ENCODE results near the gene PRKCH. TPM values are rescaled to one million over a fixed set of nuclear protein-coding genes. Genes with fewer than 3 reads are reported as not detected.

PRKCH gene
- total RNA-seq, 1 donor from 2014 or later = 147 TPM

GRCh38 chr14:61570549-61571290 is 249.3 kb downstream of the PRKCH start:
- no peak for DNase-seq (ENCODE audit: extremely low read depth, low read depth, low spot score)

- no peak for DNase-seq (ENCODE audit: extremely low read depth, low read depth, low spot score)
Observed at GRCh38 chr14:61571917-61572316, 250.5 kb downstream of the PRKCH start.

DNA sequence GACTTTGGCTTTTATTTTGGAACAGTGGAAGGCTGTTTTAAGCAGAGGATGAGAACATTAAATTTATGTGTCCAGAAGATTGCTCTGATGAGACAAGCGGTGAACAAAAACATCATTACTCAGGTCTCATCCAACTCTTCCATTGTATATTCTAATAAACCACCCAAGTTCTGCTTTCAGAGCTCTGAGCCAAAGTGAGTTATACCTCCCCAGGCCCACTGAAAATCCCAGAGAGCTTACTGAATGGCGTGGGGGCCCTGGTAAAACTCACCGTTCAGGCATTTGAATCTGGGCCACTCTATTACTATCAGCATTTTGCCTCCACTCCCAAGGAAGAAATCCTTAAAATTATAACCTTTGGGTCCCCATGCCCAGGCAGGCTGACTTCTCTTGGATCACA is 251.9 kb downstream of the PRKCH start:
- no peak for DNase-seq (ENCODE audit: extremely low read depth, low read depth, low spot score)

GRCh38 chr14:61573748-61574513 is 252.6 kb downstream of the PRKCH start:
- no peak for DNase-seq (ENCODE audit: extremely low read depth, low read depth, low spot score)

DNA sequence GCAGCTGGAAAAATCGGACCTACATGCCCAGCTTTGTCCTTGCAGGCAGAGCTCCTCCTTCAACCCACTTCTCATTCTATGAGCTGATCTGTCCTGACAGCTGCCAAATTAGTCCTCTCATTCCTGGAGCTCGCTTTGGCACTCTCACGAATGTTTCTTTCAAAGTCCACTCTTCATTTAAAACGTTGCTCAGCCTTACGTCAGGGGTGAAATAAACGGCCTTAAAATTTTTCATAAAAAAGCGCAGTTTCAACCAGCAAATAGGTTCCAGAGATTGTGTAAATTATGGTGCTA is 253.1 kb downstream of the PRKCH start:
- no peak for DNase-seq (ENCODE audit: extremely low read depth, low read depth, low spot score)

- no peak for DNase-seq (ENCODE audit: extremely low read depth, low read depth, low spot score)
Observed at GRCh38 chr14:61575126-61575525, 253.7 kb downstream of the PRKCH start.

- no peak for DNase-seq (ENCODE audit: extremely low read depth, low read depth, low spot score)
Observed at GRCh38 chr14:61575551-61576150, 254.3 kb downstream of the PRKCH start.

DNA sequence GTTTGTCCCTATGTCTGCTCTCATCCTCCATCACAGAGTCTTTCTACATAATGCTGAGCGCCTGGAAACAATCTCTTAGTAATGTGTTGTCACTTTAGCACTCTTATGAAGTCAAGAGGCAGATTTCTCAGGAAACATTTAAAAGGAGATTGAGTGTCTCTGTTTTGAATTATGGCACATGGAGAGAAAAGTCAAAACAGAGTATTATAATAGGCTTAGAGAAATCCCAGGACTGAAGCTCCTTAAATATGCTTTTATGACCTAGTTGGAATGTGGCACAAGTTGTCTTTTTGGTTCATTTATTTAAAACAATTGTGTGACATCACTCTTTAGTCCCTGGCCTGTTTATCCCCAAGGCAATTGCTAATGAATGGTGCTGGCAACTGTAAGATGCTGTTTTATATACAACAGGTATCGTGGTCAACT is 256.1 kb downstream of the PRKCH start:
- DNase-seq (ENCODE audit: extremely low read depth, low read depth, low spot score) = no peak

DNA sequence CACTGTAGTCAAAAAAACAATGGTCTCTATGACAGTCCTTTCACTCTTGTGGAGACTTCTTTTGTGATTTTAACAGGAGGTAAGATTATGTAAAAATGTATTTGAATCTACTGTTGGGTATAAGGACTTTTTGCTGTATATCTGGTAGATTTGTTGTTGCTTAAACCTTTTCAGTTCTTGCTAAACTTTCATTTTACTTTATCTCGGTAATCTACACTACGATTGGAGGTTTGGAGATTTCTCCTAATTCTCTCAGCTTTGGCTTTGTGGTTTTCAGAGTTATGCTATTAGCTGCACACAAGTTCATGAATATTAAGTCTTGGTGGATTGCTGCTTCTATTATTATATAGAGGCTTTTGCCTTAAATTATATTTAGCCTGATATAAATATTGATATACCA is 257.4 kb downstream of the PRKCH start:
- DNase-seq (ENCODE audit: extremely low read depth, low read depth, low spot score) = no peak

DNA sequence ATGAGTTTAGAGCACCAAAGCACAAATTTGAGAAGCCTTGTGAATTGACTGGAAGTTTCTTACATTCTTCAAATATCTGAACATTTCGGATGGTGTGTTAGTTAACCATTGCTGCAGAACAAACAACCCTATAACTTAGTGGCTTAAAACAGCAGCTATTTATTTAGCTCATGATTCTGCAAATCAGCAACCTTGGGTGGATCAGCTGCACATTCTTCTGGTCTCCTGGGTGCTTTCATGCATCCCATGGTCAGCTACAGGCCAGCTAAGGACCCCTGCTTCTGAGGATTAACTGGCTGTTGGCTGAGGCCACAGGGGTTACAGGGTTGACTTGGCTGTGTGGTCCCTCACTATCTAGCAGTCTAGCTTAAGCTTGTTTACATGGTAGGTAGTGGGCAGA is 260.0 kb downstream of the PRKCH start:
- no peak for DNase-seq (ENCODE audit: extremely low read depth, low read depth, low spot score)

DNA sequence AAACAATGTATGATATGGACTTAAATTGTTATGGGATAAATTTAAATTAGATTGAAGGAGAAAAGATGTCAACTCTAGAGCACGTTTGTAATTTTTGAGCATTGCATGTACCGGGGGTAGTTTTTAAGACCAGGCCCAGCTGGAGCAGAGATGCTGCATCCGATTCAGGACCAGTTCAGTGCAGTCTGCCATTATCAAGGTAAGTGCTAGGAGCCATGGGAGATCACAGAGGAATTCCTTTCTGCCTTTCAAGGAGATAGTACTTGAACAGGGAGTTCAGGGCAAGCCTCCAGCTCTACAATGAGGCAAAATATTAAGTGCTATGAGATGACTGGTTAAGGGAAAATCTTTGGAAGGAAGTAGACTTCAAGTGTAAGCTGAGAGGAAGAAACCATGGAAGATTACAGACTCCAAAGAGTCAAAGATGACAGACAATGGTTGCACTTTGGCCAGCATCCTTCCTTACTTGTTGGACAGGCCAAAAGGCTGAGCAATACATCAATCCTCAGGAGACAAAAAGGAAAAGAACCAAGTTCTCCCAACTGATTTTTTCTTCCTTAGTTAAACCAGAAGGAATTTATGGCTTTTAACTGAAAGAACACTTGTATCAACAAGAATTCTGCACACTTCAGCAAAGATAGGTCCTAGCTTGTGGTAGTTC is 260.7 kb downstream of the PRKCH start:
- no peak for DNase-seq (ENCODE audit: extremely low read depth, low read depth, low spot score)

DNA sequence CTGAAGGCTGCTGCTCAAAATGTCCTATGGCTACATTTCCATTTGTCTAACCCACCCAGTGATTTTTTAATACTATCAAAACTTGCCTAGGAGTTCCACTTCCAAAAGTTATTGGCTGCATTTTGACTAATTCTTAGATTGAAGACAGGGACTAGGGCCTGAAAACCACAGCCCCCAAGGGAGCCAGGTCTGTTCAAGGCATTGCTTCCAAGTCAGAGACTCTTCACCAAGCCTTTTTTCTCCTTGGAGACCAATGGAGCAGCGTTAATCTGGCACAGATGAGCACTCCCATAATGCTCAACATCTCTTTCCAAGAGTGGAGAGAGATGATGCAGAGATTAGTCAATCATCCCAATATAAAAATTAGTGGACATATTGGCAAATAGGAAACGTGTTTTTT is 261.4 kb downstream of the PRKCH start:
- DNase-seq (ENCODE audit: extremely low read depth, low read depth, low spot score) = no peak

GRCh38 chr14:61584331-61584741 is 263.0 kb downstream of the PRKCH start:
- no peak for DNase-seq (ENCODE audit: extremely low read depth, low read depth, low spot score)

GRCh38 chr14:61585598-61586543 is 264.5 kb downstream of the PRKCH start:
- DNase-seq (ENCODE audit: extremely low read depth, low read depth, low spot score) = no peak

GRCh38 chr14:61586544-61587055 is 265.2 kb downstream of the PRKCH start:
- DNase-seq (ENCODE audit: extremely low read depth, low read depth, low spot score) = no peak

DNA sequence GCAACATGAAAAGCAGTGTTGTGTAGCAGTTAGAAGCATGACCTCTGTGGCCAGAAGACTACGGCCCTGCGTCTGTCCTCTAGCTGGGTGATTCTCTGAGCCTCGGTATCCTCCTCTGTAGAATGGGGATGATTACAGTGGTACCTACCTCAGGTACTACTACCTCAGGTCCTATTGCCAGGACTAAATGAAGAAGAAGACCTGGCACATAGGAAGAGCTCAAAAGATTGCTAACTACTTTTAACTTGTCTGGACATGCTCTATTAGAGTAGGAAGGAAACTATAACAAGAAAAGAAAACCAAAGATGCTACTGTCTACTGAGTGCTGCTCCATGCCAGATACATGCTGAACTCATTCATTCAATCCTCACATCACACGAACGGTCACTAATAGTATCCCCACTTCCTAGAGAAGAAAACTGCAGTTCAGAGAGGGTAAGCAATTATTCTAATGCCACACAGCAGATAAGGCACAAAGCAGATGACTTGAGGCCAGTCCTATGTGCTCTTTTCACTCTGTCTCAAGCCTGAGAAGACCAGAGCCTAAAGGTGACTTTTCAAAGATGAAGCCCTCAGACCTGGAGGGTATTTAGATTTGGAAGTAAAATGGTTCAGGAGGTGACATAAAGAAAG is 265.8 kb downstream of the PRKCH start:
- no peak for DNase-seq (ENCODE audit: extremely low read depth, low read depth, low spot score)

DNA sequence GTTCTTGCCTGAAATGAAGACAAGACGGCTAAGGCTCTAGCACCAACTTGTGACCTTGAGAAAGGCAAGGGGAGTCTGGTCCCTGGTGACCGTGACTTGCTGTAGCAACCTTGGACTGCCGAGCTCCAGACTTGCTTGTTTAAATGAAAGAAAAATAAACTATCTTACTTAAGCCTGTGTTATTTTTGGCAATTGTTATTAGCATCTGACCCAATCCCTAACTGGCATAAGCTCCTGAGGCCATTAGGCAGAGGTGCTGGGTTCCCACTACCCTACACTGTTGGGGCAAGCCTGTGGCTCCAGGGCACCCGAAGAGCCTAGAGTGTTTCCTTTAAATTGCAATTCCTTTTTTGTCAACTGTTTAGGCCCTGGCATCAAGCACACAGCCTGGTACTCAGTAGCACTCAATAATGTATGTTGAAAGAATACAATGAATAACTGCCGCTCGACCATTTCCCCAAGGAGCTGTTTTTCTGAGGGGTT is 267.1 kb downstream of the PRKCH start:
- no peak for DNase-seq (ENCODE audit: extremely low read depth, low read depth, low spot score)

GRCh38 chr14:61589691-61590581 is 268.6 kb downstream of the PRKCH start:
- DNase-seq (ENCODE audit: extremely low read depth, low read depth, low spot score) = no peak

- DNase-seq (ENCODE audit: extremely low read depth, low read depth, low spot score) = no peak
Observed at GRCh38 chr14:61591862-61592261, 270.5 kb downstream of the PRKCH start.
